ENCODE data around the gene TACC2.
"Not testable (repeated sequence)": the region's sequence is repeated elsewhere in the genome, so short reads cannot be mapped to it uniquely, and the experiment has no call there.

TACC2 gene

DNA sequence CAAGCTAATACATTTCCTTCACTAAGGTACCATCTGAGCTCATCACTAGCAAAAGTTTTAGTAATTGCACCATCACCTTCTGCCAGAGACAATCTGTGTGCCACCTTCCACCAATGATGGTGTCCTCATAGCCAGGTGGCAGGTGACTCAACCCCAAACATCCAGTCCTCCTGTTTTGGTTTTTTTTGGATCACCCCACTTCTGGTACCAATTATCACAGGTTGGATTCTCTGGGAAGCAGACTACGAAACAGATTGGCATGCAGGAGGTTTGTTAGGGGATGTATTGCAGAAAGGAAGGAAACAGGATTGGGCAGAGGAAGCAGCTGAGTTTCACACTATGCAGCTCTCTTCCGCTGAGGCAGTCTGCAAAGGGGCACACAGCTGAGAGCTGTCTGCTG is 4.5 kb upstream of the TACC2 start:
- DNase-seq = no peak

DNA sequence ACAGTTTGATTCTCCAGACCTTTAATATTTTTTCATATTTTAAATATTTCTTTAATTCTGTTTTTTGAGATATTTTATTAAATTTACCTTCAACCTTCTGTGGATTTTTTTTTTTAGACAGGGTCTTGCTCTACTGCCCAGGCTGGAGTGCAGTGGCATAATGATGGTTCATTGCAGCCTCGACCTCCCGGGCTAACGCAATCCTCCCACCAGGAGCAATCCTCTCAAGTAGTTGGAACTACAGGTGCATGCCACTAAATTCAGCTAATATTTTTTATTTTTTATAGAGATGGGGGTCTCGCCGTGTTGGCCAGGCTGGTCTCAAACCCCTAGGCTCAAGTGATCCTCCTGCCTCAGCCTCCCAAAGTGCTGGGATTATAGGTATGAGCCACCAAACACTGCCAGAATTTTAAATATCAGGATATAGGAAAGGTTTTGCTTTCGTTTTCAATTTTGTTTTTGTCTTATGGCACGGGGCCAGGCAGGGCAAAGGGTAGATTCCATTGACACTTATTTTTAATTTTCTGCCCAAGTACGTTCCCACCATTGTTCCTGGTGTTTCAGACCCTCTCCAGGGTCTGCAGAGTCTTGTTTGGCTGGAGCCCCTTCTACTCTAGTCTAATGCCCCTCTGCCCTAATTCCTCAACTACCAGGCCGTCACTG is 1.2 kb downstream of the TACC2 start:
- DNase-seq = no peak

- DNase-seq = not testable (repeated sequence)
Observed at GRCh38 chr10:121991727-121992126, 2.8 kb downstream of the TACC2 start.

DNA sequence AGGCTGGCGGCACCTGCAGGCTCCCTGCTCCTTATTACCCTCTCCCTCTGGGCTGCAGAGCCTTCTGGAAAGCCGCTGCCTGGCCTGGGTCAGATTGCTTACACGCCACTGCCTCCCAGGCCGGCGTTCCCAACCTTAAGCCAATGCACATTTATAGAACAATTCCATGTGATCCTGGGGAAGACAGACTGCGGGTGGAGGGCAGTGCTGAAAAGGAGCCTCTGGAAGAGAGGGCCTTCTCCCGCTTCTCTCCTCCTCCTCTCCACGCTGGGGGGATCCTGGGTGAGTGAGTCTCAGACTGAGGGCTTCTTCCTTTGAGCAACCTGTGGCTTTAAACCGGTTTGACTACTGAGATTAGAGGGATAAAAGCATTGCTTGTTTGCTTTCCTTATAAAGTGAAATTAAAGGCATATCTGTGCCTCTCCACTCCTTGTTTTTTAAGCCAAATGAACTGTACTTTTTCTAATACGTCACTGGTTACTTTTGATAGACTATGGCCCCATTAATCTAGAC is 5.5 kb downstream of the TACC2 start:
- no peak for DNase-seq

GRCh38 chr10:121998462-121998861 is 9.5 kb downstream of the TACC2 start:
- no peak for DNase-seq

GRCh38 chr10:121999301-121999700 is 10.3 kb downstream of the TACC2 start:
- no peak for DNase-seq

GRCh38 chr10:122001698-122002097 is 12.7 kb downstream of the TACC2 start:
- DNase-seq = no peak

DNA sequence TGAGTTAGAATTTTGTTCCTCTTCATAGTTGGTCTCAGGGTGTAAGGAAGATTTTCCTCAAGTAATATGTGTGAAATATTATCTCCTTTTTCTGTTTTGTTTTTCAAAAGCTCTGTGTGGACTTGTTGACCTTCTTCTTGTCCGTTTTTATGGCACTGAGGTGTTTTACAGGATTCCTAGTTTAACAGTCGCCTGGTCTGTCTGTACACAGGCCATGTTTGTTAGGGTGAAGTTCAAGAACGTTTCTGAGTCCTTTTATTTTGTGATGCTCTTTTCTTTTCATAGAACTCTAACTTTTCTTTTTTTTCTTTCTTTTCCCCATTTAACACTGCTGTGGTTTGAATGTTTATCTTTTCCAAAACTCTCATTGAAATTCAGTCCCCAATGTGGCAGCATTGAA is 18.5 kb downstream of the TACC2 start:
- no peak for DNase-seq

DNA sequence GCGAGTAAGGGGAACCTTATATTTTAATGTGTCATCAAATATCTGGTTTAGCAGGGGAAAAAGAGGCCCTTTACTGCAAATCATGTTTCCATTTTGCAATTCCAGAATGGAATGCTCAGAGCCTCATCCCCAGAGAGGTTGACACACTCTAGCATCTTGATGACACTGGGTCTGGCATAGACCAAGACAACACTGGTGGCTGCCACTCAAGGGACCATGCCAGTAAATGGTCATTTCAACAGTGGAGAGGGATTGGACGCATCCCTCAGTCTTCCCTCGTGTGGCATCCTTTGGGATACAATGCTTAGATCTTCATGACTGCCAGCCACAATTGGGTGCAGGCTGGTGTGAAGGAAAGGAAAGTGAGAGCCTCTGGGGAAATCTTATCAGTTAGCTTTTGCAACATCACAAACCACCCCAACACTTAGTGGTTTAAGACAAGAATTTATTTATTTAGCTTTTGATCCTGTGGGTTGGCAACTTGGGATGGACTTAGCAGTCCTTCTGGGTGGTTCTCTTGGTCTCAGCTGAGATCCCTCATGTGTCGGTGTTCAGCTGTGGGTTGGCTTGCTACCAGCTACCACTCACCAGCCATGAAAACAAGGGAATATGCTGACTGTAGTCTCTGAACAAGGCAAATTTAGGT is 21.6 kb downstream of the TACC2 start:
- DNase-seq = no peak

- DNase-seq = no peak
Observed at GRCh38 chr10:122012731-122013130, 23.8 kb downstream of the TACC2 start.

DNA sequence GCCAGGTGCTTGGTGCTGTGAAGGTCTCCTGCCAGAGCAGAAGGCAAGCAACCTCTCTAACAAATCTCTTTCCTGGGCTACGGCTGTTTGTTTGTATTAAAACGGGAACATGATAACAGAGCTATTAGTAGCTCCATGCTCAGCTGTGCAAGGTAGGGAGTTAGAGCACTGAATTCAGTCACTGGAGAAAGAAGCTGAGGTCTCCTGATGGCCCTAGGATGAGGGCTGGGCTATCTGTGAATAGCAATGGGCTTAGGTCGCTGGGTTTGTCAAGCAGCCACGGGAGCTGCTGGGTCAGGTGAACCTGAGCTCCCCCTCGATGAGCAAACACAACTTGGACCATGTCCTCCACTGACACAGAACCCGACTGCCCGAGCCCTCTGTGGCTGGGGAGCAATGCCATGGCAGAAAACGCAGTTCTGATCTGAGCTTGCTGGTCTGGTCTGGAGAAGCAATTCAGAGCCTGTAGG is 24.4 kb downstream of the TACC2 start:
- no peak for DNase-seq

DNA sequence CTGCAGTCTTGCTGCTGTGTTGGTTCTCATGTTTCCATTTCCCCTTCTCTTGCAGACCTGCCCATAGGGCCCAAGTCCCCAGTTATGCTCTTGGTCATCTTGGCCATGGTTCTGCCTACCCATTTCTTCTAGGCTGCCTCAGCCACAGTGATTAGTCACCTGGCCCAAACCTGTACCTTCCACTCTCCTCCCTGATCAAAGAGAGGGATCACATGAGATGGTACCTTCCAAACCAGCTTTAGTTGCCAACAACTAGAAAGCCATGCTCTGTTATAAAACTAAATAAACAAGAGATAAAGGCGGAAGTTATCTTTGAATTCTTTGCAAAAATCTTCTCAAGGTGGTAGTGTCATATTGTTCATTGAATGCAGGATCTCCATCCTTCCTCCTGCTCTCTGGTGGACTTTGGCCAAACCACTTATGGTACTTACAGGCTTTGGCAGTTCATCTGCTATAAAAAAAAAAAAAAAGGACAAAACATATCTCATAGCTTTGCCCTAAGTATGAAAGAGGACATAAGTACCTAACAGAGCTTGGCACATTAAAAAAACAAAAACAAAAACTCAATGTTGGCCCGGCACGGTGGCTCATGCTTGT is 25.8 kb downstream of the TACC2 start:
- DNase-seq = no peak

DNA sequence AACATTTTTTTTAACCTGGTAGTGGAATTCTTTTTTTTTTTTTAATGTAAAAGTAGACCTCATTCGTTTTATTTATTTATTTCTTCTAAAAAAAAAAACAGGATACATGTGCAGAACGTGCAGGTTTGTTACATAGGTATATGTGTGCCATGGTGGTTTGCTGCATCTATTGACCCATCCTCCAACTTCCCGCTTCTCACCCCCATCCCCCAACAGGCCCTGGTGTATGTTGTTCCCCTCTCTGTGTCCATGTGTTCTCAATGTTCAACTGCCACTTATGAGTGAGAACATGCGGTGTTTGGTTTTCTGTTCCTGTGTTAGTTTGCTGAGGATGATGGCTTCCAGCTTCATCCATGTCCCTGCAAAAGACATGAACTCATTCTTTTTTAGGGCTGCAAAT is 29.0 kb downstream of the TACC2 start:
- not testable (repeated sequence) for DNase-seq

GRCh38 chr10:122018491-122018890 is 29.5 kb downstream of the TACC2 start:
- DNase-seq = no peak

- peak; percentile 70 for DNase-seq
Observed at GRCh38 chr10:122018951-122019413, 30.0 kb downstream of the TACC2 start.

DNA sequence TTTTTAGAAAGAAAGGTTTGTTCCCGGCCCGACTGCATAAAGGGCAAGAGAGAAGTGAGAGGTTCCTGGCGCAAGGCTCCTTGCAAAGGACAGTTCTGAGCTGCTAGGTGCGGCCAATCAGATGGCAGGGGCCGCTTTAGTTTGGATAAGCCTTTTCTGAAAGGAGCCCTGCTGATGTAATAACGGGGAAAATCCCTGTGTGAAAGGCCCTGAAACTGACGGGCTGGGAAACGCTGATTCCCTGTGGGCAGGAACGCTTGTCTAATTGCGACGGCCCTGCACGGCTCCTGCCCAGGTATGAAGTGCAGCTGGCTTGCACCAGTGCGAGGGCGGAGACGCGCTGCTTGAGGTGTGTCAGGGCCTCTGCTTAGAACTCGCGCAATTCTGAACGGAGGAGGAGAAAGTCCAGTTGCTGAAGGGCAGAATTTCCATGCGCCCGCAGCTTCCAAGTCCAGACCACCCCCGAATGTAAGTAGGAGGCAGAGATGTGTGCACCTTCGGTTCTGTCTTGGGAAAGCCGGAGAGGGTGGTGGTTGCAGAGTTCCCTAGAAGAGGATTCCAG is 30.5 kb downstream of the TACC2 start:
- DNase-seq = peak; percentile 70

DNA sequence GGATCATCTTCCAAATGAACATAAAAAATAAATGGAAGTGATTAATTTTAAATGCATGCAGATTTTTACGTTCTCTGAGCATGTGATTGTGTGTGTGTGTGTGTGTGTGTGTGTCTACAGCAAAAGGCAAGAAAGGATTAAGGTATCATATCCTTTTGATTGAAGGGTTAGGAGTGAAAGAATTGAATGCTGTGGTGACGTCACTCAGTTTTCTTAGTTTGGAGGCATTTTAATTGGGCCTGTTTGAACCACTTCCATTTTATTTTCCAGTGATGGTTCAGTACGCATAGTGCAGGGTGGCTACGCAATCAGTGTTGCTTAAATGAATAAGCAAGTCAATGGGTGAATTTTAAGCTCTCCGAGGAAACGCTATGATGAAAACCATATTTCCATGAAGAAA is 31.3 kb downstream of the TACC2 start:
- DNase-seq = no peak

GRCh38 chr10:122021379-122021778 is 32.4 kb downstream of the TACC2 start:
- no peak for DNase-seq

DNA sequence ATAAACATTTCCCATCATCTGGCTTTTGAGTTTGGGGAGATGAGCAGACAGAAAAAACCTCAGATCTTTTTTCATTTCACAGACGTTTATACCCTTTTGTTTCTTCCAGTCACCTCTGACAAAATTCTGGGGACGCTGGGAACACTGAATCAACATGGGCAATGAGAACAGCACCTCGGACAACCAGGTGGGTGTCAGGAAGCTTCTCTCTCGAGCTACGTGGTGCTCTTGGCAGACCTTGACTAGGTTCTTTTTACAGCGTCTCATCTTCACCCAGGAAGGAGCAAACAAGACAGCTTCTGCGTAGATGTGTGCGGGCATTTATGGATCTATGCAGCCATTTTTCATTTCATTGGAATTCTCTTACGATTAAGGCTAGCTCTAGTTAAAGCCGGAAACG is 32.9 kb downstream of the TACC2 start:
- no peak for DNase-seq

DNA sequence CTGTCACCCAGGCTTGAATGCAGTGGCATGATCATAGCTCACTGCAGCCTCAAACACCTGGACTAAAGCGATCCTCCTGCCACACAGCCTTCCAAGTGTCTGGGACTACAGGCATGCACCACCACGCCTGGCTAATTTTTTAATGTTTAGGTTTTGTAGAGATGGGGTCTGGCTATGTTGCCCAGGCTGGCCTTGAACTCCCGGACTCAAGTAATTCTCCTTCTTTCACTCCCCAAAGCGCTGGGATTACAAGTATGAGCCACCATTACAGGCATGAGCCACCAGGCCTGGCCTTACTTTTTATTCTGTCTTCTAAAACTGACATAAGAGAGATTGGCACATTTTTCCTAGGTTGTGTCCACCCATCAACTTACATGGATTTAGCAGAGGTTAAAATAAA is 33.3 kb downstream of the TACC2 start:
- no peak for DNase-seq

DNA sequence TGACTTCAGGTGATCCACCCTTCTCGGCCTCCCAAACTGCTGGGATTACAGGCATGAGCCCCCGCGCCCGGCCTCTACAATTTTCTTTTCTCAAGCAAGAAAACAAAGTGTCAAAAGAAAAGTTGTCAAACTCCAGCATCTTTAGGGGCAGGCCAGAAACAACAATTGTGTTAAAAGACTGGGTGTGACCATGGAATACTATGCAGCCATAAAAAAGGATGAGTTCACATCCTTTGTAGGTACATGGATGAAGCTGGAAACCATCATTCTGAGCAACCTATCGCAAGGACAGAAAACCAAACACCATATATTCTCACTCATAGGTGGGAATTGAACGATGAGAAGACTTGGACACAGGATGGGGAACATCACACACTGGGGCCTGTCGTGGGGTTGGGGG is 34.3 kb downstream of the TACC2 start:
- not testable (repeated sequence) for DNase-seq

DNA sequence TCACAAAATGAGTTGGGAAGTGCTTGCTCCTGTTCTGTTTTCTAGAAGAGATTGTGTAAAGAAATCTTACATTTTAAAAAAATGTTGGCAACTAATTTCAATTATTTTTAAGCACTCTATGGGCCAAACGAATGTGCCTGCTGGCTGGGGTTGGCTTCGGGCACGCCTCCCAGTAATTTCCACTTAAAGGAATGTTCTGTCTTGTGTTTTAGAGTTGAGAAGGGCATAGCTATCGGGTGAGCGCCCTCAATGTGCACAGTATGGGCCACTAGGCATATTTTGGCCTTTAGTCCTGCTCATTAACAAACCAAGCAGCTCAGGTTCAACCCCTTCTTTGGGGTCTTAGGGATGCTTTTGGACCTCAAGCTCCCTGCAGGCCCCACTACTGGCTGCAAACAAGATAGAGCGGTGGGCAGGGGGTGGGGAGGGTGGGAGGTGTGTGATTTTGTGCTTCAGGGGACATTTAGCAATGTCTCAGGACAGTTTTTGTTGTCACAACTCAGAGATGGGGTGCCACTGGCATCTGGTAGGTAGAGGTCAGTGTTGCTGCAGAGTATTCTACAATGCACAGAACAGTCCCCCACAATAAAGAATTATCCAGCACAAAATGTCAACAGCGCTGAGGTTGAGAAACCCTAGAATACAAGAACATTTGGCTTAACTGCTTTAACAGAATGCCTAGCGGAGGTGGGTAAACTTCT is 40.7 kb downstream of the TACC2 start:
- no peak for DNase-seq

GRCh38 chr10:122030200-122030552 is 41.2 kb downstream of the TACC2 start:
- DNase-seq = no peak

Measured in kidney glomerular epithelial cell (primary cell).